Thyroid gland (tissue), 4 donors: ENCODE measurements around the gene GAGE13. TPM values are rescaled to one million over a fixed set of nuclear protein-coding genes. Genes with fewer than 3 reads are reported as not detected.
"Not testable (repeated sequence)": the region's sequence is repeated elsewhere in the genome, so short reads cannot be mapped to it uniquely, and the experiment has no call there.

Source experiments
- DNase-seq, 2 donors: peaks; one replicate each; pipeline ENCODE4 v3.0.0-alpha.2; 2019
- H3K27ac ChIP-seq, 3 donors: fragments of 200-600 bp; sonication (generic); 1 replicate in 2 of 3; 2 replicates in 1 of 3; pipeline ENCODE4 v1.5.1; 2016 to 2019; ENCODE audit warnings: mild to moderate bottlenecking in 1 of 3, moderate library complexity in 1 of 3
- H3K27me3 ChIP-seq: fragments of 200-600 bp; sonication (generic); one replicate; pipeline ENCODE4 v1.5.1; 2019
- H3K36me3 ChIP-seq, 2 donors: fragments of 200-600 bp; sonication (generic); one replicate each; pipeline ENCODE4 v1.5.1; 2016 to 2019
- H3K4me1 ChIP-seq, 2 donors: fragments of 200-600 bp; sonication (generic); one replicate each; pipeline ENCODE4 v1.5.1; 2017 to 2019
- H3K4me3 ChIP-seq, 3 donors: fragments of 200-600 bp; sonication (generic); replicated peaks in 1 of 3; 1 replicate in 2 of 3; 2 replicates in 1 of 3; pipeline ENCODE4 v1.5.1; 2016; ENCODE audit warnings: mild to moderate bottlenecking in 1 of 3
- H3K9me3 ChIP-seq: fragments of 200-600 bp; sonication (generic); one replicate; pipeline ENCODE4 v1.5.1; 2017
- CTCF ChIP-seq, 6 experiments: fragments of 200-600 bp in 3 of 6; fragments of 450-650 bp in 3 of 6; sonication (generic) in 3 of 6; IDR thresholded peaks; one replicate each; pipeline ENCODE4 v1.5.1; 2016 to 2019; ENCODE audit warnings: antibody characterized with exemption in 6 of 6, mild to moderate bottlenecking in 2 of 6, inconsistent platforms in 1 of 6, moderate library complexity in 1 of 6
- POLR2A ChIP-seq, 2 donors: fragments of 450-650 bp; IDR thresholded peaks; one replicate each; pipeline ENCODE4 v1.6.1; 2017; ENCODE audit warnings: antibody characterized with exemption in 2 of 2, mild to moderate bottlenecking in 2 of 2, moderate library complexity in 1 of 2
- WGBS, 2 donors: methylation state at CpG; one replicate each; pipeline ENCODE4 v1.1.5; 2017; 5-methylcytosine and 5-hydroxymethylcytosine counted together
- intact Hi-C: fragments of 100-400 bp; cut with DNase I; formaldehyde crosslinking; loops from one replicate; pipeline ENCODE4 v1.15.1; 2023
- total RNA-seq, 4 donors: library from RNA; depleted of rRNA; stranded (reverse); fragments of >200 nt; gene quantifications; one replicate each; pipeline ENCODE4 v1.2.3, GENCODE V29; 2016

The GAGE13 gene, protein sequence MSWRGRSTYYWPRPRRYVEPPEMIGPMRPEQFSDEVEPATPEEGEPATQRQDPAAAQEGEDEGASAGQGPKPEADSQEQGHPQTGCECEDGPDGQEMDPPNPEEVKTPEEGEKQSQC
- total RNA-seq: not detected

GRCh38 chrX:49331282-49331681 is at the start of gene GAGE13:
TSS of gene GAGE13 (plus strand) at chrX:49331582. CDS start at chrX:49332738, 1,156 bp downstream.
- H3K36me3 ChIP-seq, H3K4me1 ChIP-seq, H3K4me3 ChIP-seq, H3K27ac ChIP-seq, H3K9me3 ChIP-seq, intact Hi-C loops, H3K27me3 ChIP-seq, DNase-seq: not testable (repeated sequence)
- no CpG with 5 or more reads among the region's 16 CpGs for WGBS, 2 donors

- Histone ChIP-seq H3K4me3 (no peak overlapping the region), H3K27ac (no peak overlapping the region), H3K9me3 (no peaks in the 10 kb centered on the region), H3K4me1 (peaks cover 4 to 11% of the 10 kb centered on the region in 2 donors), H3K36me3 (no peaks in the 10 kb centered on the region), H3K27me3 (no peaks in the 10 kb centered on the region)
- DNase-seq: no peak
- 59 to 62% methylated on average over 11 of the region's 11 CpGs for WGBS, 2 donors
- no peak for TF ChIP-seq CTCF (IDR thresholded peaks at IDR 0.05)
- TF ChIP-seq POLR2A (IDR thresholded peaks at IDR 0.05): no peak
- intact Hi-C loops: no loop called here
Measured at GRCh38 chrX:49282647-49283011, 48.8 kb upstream of the GAGE13 start.

DNA sequence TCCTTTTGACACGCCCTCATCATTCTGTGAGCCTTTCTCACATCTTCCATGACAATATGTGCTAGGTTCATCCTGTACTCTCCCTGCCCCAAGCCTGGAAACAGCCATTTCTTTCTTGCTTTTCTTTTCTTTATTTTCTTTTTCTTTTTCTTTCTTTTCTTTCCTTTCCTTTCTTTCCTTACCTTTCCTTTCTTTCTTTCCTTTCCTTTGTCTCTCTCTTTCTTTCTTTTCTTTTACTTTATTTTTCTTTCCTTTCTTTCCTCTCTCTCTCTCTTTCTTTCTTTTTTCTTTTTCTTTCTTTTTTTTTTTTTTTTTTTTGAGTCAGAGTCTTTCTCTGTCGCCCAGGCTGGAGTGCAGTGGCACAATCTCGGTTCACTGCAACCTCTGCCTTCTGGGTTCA is 47.2 kb upstream of the GAGE13 start:
- 97 to 98% methylated on average over 3 of the region's 3 CpGs for WGBS, 2 donors

DNA sequence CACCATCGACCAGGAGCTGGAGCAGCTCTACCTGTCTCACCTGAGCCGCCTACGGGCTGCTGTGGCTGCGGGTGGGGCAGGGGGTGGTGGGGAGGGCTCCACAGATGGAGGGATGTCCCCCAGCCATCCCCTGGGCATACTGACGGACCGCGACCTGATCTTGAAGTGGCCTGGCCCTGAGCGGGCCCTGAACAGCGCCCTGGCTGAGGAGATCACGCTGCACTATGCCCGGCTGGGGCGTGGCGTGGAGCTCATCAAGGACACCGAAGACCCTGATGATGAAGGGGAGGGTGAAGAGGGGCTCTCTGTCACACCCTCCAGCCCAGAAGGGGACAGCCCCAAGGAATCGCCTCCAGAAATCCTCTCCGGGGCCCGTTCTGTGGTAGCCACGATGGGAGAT is 45.2 kb upstream of the GAGE13 start:
- no peak overlapping the region for H3K4me3 ChIP-seq
- intact Hi-C loops: no loop called here
- WGBS, 2 donors: no CpG with 5 or more reads among the region's 18 CpGs
- no peak for TF ChIP-seq POLR2A (IDR thresholded peaks at IDR 0.05)
- TF ChIP-seq CTCF (IDR thresholded peaks at IDR 0.05): no peak
- no peaks in the 10 kb centered on the region for H3K4me1 ChIP-seq
- H3K27ac ChIP-seq: no peak overlapping the region
- H3K36me3 ChIP-seq: no peaks in the 10 kb centered on the region
- no peaks in the 10 kb centered on the region for H3K27me3 ChIP-seq
- DNase-seq: no peak
- no peaks in the 10 kb centered on the region for H3K9me3 ChIP-seq

More for the DNA sequence above, 47.2 kb upstream of the GAGE13 start:
- no peaks in the 10 kb centered on the region for H3K9me3 ChIP-seq
- TF ChIP-seq POLR2A (IDR thresholded peaks at IDR 0.05): no peak
- no peak for TF ChIP-seq CTCF (IDR thresholded peaks at IDR 0.05)
- DNase-seq: no peak
- no peaks in the 10 kb centered on the region for H3K4me1 ChIP-seq
- no peak overlapping the region for H3K4me3 ChIP-seq
- no peaks in the 10 kb centered on the region for H3K36me3 ChIP-seq
- H3K27me3 ChIP-seq: no peaks in the 10 kb centered on the region
- intact Hi-C loops: no loop called here
- H3K27ac ChIP-seq: no peak overlapping the region

DNA sequence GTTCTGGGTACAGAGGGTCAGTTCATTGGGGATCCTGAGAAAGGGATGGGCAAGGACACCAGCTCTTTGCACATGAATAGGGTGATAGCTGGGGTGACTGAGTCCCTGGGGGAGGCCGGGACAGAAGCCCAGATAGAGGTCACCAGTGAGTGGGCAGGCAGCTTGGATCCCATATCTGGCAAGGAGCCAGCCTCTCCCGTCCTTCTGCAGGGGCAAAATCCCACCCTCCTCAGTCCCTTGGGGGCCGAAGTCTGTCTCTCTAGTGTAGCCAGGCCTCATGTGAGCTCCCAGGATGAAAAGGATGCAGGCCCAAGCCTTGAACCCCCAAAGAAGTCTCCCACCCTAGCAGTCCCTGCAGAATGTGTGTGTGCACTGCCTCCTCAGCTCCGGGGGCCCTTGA is 44.8 kb upstream of the GAGE13 start:
- Histone ChIP-seq H3K36me3 (no peaks in the 10 kb centered on the region), H3K27me3 (no peaks in the 10 kb centered on the region), H3K4me3 (no peak overlapping the region), H3K27ac (no peak overlapping the region), H3K9me3 (no peaks in the 10 kb centered on the region), H3K4me1 (no peaks in the 10 kb centered on the region)
- TF ChIP-seq CTCF (IDR thresholded peaks at IDR 0.05) (no peak), POLR2A (IDR thresholded peaks at IDR 0.05) (no peak)
- WGBS, 2 donors: no CpG with 5 or more reads among the region's 4 CpGs
- DNase-seq: no peak
- intact Hi-C loops: no loop called here

- no peaks in the 10 kb centered on the region for H3K9me3 ChIP-seq
- intact Hi-C loops: no loop called here
- H3K36me3 ChIP-seq: no peaks in the 10 kb centered on the region
- no peak overlapping the region for H3K27ac ChIP-seq
- no peak overlapping the region for H3K4me3 ChIP-seq
- 91% methylated on average over 1 of the region's 1 CpG; no CpG with 5 or more reads in 1 of the 2 donors for WGBS, 2 donors
- H3K27me3 ChIP-seq: no peaks in the 10 kb centered on the region
- no peak for TF ChIP-seq POLR2A (IDR thresholded peaks at IDR 0.05)
- TF ChIP-seq CTCF (IDR thresholded peaks at IDR 0.05): no peak
- no peaks in the 10 kb centered on the region for H3K4me1 ChIP-seq
- DNase-seq: no peak
Measured at GRCh38 chrX:49287665-49288064, 43.7 kb upstream of the GAGE13 start.
